DND-41 (cell line): ENCODE measurements around the gene TMEM117.
"Not testable (repeated sequence)": the region's sequence is repeated elsewhere in the genome, so short reads cannot be mapped to it uniquely, and the experiment has no call there.

Experiments used
- ATAC-seq: fragments of 200-7000 bp; cut with Tn5 transposase; 3 replicates; pipeline ENCODE4 v1.9.1; 2021; ENCODE audit warnings: low read depth; ENCODE audit not compliant: insufficient read depth
- DNase-seq: peaks from one replicate; pipeline ENCODE4 v3.0.0-alpha.2; 2020
- H2AFZ ChIP-seq: 2 replicates; pipeline ENCODE4 v1.6.0; 2012; ENCODE audit warnings: low read depth, low read length
- H3K27ac ChIP-seq: 2 replicates; pipeline ENCODE4 v1.5.1; 2012; ENCODE audit warnings: low read length, inconsistent platforms
- H3K27me3 ChIP-seq: fragments of 200-600 bp; sonication (generic); 2 replicates; pipeline ENCODE4 v1.6.0; 2012; ENCODE audit warnings: low read length, mild to moderate bottlenecking, inconsistent platforms; ENCODE audit not compliant: insufficient read depth, poor library complexity
- H3K36me3 ChIP-seq: 2 replicates; pipeline ENCODE4 v1.5.1; 2012; ENCODE audit warnings: low read length, inconsistent platforms; ENCODE audit not compliant: insufficient read depth
- H3K4me1 ChIP-seq: 2 replicates; pipeline ENCODE4 v1.5.1; 2012; ENCODE audit warnings: mild to moderate bottlenecking, low read length; ENCODE audit not compliant: insufficient read depth
- H3K4me2 ChIP-seq: 2 replicates; pipeline ENCODE4 v1.6.0; 2012; ENCODE audit warnings: mild to moderate bottlenecking, moderate library complexity, low read length, inconsistent platforms; ENCODE audit not compliant: insufficient read depth
- H3K4me3 ChIP-seq, 2 experiments: fragments of 200-600 bp in 1 of 2; shearing (Covaris generic) in 1 of 2; 2 replicates each; pipeline ENCODE4 v1.5.1; 2012 to 2016; ENCODE audit warnings: inconsistent platforms in 2 of 2, low read length in 2 of 2, mild to moderate bottlenecking in 2 of 2, low read depth in 1 of 2, moderate library complexity in 1 of 2
- H3K79me2 ChIP-seq: 2 replicates; pipeline ENCODE4 v1.6.0; 2012; ENCODE audit warnings: low read length, inconsistent platforms; ENCODE audit not compliant: insufficient read depth
- H3K9ac ChIP-seq: 2 replicates; pipeline ENCODE4 v1.6.0; 2012; ENCODE audit warnings: low read depth, mild to moderate bottlenecking, inconsistent platforms, low read length, moderate library complexity
- H3K9me3 ChIP-seq: 2 replicates; pipeline ENCODE4 v1.5.1; 2012; ENCODE audit warnings: low read length, moderate library complexity, mild to moderate bottlenecking, inconsistent platforms; ENCODE audit not compliant: insufficient read depth, severe bottlenecking
- H4K20me1 ChIP-seq: 2 replicates; pipeline ENCODE4 v1.6.0; 2012; ENCODE audit warnings: low read length; ENCODE audit not compliant: insufficient read depth
- CTCF ChIP-seq: IDR thresholded peaks from 2 replicates; pipeline ENCODE4 v1.5.1; 2012; ENCODE audit warnings: borderline replicate concordance, low read length, moderate library complexity, mild to moderate bottlenecking; ENCODE audit not compliant: poor library complexity, severe bottlenecking; ENCODE audit errors: extremely low read depth
- EZH2 ChIP-seq: IDR thresholded peaks from 3 replicates; pipeline ENCODE4 v1.6.1; 2012; ENCODE audit warnings: borderline replicate concordance, low read depth, mild to moderate bottlenecking, moderate library complexity, low read length, inconsistent platforms; ENCODE audit not compliant: severe bottlenecking

The TMEM117 gene

GRCh38 chr12:44036875-44037443 is 201.1 kb downstream of the TMEM117 start:
- no peak for DNase-seq

GRCh38 chr12:44038411-44038810 is 202.5 kb downstream of the TMEM117 start:
- H3K79me2 ChIP-seq, result no peaks in the 10 kb centered on the region
- no peaks in the 10 kb centered on the region for H3K36me3 ChIP-seq
- H3K4me3 ChIP-seq, result no peak overlapping the region
- H3K4me1 ChIP-seq, result no peaks in the 10 kb centered on the region
- no peak for ATAC-seq
- no peak overlapping the region for H2AFZ ChIP-seq
- H3K4me2 ChIP-seq, result no peak overlapping the region
- no peak overlapping the region for H3K9ac ChIP-seq
- DNase-seq, result no peak
- no peak for TF ChIP-seq CTCF
- TF ChIP-seq EZH2, result no peak
- H4K20me1 ChIP-seq, result no peaks in the 10 kb centered on the region
- no peaks in the 10 kb centered on the region for H3K9me3 ChIP-seq
- no peak overlapping the region for H3K27ac ChIP-seq
- H3K27me3 ChIP-seq, result no peaks in the 10 kb centered on the region

More at GRCh38 chr12:44036875-44037443, 201.1 kb downstream of the TMEM117 start:
- Histone ChIP-seq H3K4me1 (no peaks in the 10 kb centered on the region), H3K4me3 (no peak overlapping the region), H3K4me2 (no peak overlapping the region), H2AFZ (no peak overlapping the region), H3K36me3 (no peaks in the 10 kb centered on the region), H3K9ac (no peak overlapping the region), H3K9me3 (peaks cover under 1% of the 10 kb centered on the region), H3K79me2 (no peaks in the 10 kb centered on the region), H3K27me3 (no peaks in the 10 kb centered on the region), H3K27ac (no peak overlapping the region), H4K20me1 (no peaks in the 10 kb centered on the region)
- TF ChIP-seq EZH2, result no peak
- TF ChIP-seq CTCF, result no peak
- ATAC-seq, result no peak

DNA sequence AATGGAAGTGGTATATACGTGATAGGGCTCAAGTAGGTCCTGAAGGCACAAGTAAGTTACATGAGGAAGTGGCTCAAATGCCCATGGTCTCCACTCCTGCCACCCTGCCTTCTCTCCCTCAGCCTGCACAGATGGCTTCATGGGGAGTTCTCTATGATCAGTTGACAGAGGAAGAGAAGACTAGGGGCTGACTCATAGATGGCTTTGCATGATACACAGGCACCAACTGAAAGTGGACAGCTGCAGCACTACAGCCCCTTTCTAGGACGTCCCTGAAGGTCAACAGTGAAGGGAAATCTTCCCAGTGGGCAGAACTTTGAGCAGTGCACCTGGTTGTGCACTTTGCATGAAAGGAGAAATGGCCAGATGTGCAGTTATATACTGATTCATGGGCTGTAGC is 208.6 kb downstream of the TMEM117 start:
- H3K9ac ChIP-seq, H3K4me1 ChIP-seq, H2AFZ ChIP-seq, H3K4me3 ChIP-seq, H3K79me2 ChIP-seq, H3K36me3 ChIP-seq, H4K20me1 ChIP-seq, H3K27ac ChIP-seq, DNase-seq, H3K27me3 ChIP-seq, ATAC-seq, H3K4me2 ChIP-seq, H3K9me3 ChIP-seq: not testable (repeated sequence)

DNA sequence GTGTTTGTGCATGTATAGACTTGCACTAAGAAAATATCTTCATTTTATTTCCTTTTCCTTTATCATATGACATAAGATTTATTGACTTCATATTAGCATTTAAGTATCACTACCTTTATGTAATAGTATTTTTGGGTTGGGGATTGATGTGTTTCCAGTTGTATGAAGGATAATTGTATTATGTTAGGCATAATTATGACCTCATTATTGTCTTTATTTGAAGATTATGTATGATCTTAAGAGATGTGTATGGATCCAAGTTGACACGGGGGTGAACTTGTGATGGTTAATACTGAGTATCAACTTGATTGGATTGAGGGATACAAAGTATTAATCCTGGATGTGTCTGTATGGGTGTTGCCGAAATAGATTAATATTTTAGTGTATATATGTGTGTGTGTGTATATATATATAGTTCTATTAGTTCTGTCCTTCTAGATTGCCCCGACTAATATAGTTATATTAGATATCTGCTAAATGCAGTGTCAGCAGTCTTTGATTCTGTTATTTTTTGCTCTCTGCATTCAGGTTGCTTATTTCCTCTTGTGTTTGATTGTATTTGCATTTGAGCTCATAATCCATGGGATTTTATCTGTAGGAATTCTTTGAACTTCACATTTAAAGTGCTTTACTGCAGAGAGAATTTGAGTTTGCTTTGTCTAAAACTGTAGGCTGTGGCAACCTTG is 211.0 kb downstream of the TMEM117 start:
- H3K27ac ChIP-seq, result no peak overlapping the region
- H3K36me3 ChIP-seq, result no peaks in the 10 kb centered on the region
- H4K20me1 ChIP-seq, result no peaks in the 10 kb centered on the region
- H3K4me3 ChIP-seq, result no peak overlapping the region
- no peaks in the 10 kb centered on the region for H3K79me2 ChIP-seq
- no peaks in the 10 kb centered on the region for H3K27me3 ChIP-seq
- DNase-seq (no peak), ATAC-seq (no peak)
- no peak overlapping the region for H3K4me2 ChIP-seq
- no peaks in the 10 kb centered on the region for H3K9me3 ChIP-seq
- no peak for TF ChIP-seq EZH2
- no peak for TF ChIP-seq CTCF
- no peak overlapping the region for H2AFZ ChIP-seq
- no peaks in the 10 kb centered on the region for H3K4me1 ChIP-seq
- no peak overlapping the region for H3K9ac ChIP-seq
